Ovary (tissue), 3 donors: Measurements from ENCODE around the gene OPRD1.

Source experiments
- CTCF ChIP-seq, 3 donors: fragments of 450-650 bp in 2 of 3; fragments of 200-600 bp in 1 of 3; IDR thresholded peaks; one replicate each; pipeline versions ENCODE4 v1.5.1 to v1.8.0; 2016 to 2022; ENCODE audit warnings: antibody characterized with exemption in 3 of 3, mild to moderate bottlenecking in 1 of 3
- EP300 ChIP-seq: sonication (generic); formaldehyde crosslinking; IDR thresholded peaks from one replicate; pipeline ENCODE4 v1.6.1; 2017; ENCODE audit warnings: antibody characterized with exemption
- POLR2A ChIP-seq: fragments of 450-650 bp; IDR thresholded peaks from one replicate; pipeline ENCODE4 v1.6.1; 2017; ENCODE audit warnings: antibody characterized with exemption, mild to moderate bottlenecking, moderate library complexity
- donor health status: DM: no; HTN: no; CAD: no.

DNA sequence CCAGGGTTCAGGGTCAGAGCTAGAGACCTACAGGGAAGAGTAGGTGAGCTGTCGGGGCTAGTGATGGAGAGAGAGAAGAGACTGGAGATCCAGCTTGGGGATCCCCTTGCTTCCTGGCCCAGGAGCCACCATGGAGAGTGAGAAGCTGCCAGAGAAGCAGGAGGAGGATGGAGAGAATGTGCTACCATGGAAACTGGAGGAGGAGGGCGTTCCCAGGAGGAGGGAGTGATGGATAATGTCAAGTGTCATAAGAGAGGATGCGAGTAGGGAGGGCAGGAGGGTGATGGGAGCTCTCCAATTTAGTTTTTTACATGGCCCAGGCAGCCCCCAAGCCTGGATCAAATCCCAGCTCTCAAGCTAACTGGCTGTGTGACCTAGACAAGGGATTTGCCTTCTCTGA lies 55.9 kb downstream of the OPRD1 start:
- TF ChIP-seq CTCF (IDR thresholded peaks at IDR 0.05) (no peak), EP300 (no peak), POLR2A (no peak)
